Measurements from ENCODE around the gene PTPRN2. TPM values are rescaled to one million over a fixed set of nuclear protein-coding genes. Genes with fewer than 3 reads are reported as not detected.
"Not testable (repeated sequence)": the region's sequence is repeated elsewhere in the genome, so short reads cannot be mapped to it uniquely, and the experiment has no call there.

The PTPRN2 gene
- total and polyA plus RNA-seq, 8 donors = 12.2 to 49.2 (median 31.8) TPM

GRCh38 chr7:157895520-157896375, 691.9 kb downstream of the PTPRN2 start:
- intact Hi-C loops (cut with DNase I) = no loop called here
- Histone ChIP-seq H3K4me3 (no peak overlapping the region), H3K27me3 (no peaks in the 10 kb centered on the region), H3K4me1 (no peaks in the 10 kb centered on the region), H3K36me3 (no peaks in the 10 kb centered on the region), H3K27ac (no peak overlapping the region), H3K9me3 (no peaks in the 10 kb centered on the region)
- TF ChIP-seq CTCF (IDR thresholded peaks at IDR 0.05) = no peak
- 85 to 89% methylated on average over 19 of the region's 19 CpGs for WGBS, 2 donors
- DNase-seq = peak in 1 of 6 donors; percentile 28
- FAIRE-seq = no peak
- ATAC-seq = no peak

- H3K27ac ChIP-seq; H3K4me1 ChIP-seq; intact Hi-C loops (cut with DNase I); H3K27me3 ChIP-seq; H3K9me3 ChIP-seq; H3K4me3 ChIP-seq; FAIRE-seq; H3K36me3 ChIP-seq; DNase-seq; ATAC-seq: not testable (repeated sequence)
- WGBS, 2 donors = 88% methylated on average over 12 of the region's 12 CpGs
These were observed 692.5 kb downstream of the PTPRN2 start for GRCh38 chr7:157895098-157895497.

DNA sequence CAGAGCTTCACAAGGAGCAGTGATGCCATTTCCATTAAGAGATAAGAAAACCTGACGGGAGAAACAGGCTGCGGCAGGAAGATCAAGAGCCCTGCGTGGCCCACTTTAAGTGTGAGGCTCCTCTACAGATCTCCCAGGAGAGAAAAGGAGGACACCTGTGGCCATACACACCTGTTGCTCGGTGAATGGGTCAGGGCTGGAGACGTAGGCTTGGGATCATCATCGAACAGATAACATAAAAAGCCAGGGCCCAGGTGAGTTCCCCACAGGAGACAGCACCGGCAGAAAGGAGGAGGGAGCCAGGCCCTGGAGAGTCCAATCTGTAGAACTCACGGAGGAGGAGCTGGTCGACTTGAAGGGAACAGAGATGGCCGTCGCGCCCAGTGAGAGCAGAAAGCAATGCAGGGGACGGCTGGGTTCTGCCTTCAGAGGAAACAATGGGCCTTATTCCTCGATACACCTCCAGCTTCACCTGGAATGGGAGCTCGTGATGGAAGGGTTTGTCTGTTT, 694.0 kb downstream of the PTPRN2 start:
- intact Hi-C loops (cut with DNase I) = no loop called here
- 86 to 89% methylated on average over 15 of the region's 15 CpGs for WGBS, 2 donors
- Histone ChIP-seq H3K4me3 (no peak overlapping the region), H3K27me3 (no peaks in the 10 kb centered on the region), H3K9me3 (no peaks in the 10 kb centered on the region), H3K4me1 (no peaks in the 10 kb centered on the region), H3K36me3 (no peaks in the 10 kb centered on the region), H3K27ac (no peak overlapping the region)
- no peak for FAIRE-seq
- DNase-seq = no peak
- no peak for TF ChIP-seq CTCF (IDR thresholded peaks at IDR 0.05)
- ATAC-seq = no peak

- intact Hi-C loops (cut with DNase I) = no loop called here
- Histone ChIP-seq H3K36me3 (no peaks in the 10 kb centered on the region), H3K4me3 (no peak overlapping the region), H3K27me3 (no peaks in the 10 kb centered on the region), H3K4me1 (no peaks in the 10 kb centered on the region), H3K9me3 (no peaks in the 10 kb centered on the region), H3K27ac (no peak overlapping the region)
- DNase-seq (no peak), FAIRE-seq (no peak), ATAC-seq (no peak)
- TF ChIP-seq CTCF (IDR thresholded peaks at IDR 0.05) = no peak
- WGBS, 2 donors = 88 to 89% methylated on average over 13 of the region's 13 CpGs
These were observed 694.7 kb downstream of the PTPRN2 start for GRCh38 chr7:157892751-157893523.

- 72 to 76% methylated on average over 9 of the region's 9 CpGs for WGBS, 2 donors
- Histone ChIP-seq H3K4me3 (no peak overlapping the region), H3K36me3 (no peaks in the 10 kb centered on the region), H3K27ac (no peak overlapping the region), H3K9me3 (no peaks in the 10 kb centered on the region), H3K27me3 (no peaks in the 10 kb centered on the region), H3K4me1 (no peaks in the 10 kb centered on the region)
- intact Hi-C loops (cut with DNase I) = no loop called here
- DNase-seq (peak in 1 of 6 donors; percentile 39), ATAC-seq (peak in 2 of 4 donors; percentile 47 to 54), FAIRE-seq (no peak)
- no peak for TF ChIP-seq CTCF (IDR thresholded peaks at IDR 0.05)
These were observed 696.7 kb downstream of the PTPRN2 start for GRCh38 chr7:157890921-157891401.
